Measurements from ENCODE around the gene KNDC1.

Gene KNDC1

DNA sequence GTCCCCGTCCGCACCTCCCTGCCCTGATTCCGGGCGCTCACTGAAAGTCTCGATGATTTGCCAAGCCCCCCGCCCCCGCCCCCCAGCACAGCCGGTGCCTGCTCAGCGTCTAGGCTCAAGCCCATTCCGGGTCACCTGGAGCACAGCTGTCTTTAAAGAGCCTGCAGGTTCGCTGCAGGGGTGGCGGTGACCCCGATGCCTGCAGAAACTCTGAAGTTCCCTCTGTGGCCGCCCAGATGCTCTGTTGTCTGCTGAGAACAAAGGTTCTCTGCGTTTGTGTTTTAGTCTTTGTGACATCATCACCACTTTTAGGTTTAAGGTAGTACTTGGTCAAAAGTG lies 78.4 kb downstream of the KNDC1 start:
- Histone ChIP-seq H3K4me3 (replicated peaks; ENCODE audit: low read depth, low read length) (no peak overlapping the region), H3K36me3 (ENCODE audit: control insufficient read depth, insufficient read depth, low read length) (no peaks in the 10 kb centered on the region), H3K27me3 (replicated peaks; ENCODE audit: control insufficient read depth, insufficient read depth, low read length) (no peaks in the 10 kb centered on the region; the same call in 1 of the 2 replicates)
- no peak for TF ChIP-seq CTCF (IDR thresholded peaks at IDR 0.05; ENCODE audit: insufficient read depth, low read length, poor library complexity, severe bottlenecking)
- no peak for DNase-seq (ENCODE audit: extremely low read depth, insufficient read length)

DNA sequence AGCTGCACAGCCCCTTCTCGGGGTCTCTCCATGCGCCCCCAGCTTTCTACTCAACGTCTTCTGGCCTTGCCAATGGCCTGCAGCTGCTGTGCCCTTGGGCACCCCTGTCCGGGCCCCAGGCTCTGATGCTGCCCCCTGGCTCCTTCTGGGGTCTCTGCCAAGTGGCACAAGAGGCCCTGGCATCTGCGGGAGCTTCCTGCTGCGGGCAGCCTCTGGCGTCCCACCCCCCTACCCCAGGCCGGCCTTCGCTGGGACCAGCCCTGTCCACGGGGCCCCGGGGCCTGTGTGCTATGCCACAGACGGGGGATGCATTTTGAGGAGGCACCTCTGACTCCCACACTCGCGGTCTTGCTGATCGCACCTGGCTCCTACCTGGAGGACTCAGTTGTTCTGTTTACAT lies 80.0 kb downstream of the KNDC1 start:
- no peak for DNase-seq (ENCODE audit: extremely low read depth, insufficient read length)
- no peaks in the 10 kb centered on the region; the same call in 1 of the 2 replicates for H3K27me3 ChIP-seq (replicated peaks; ENCODE audit: control insufficient read depth, insufficient read depth, low read length)
- H3K4me3 ChIP-seq (replicated peaks; ENCODE audit: low read depth, low read length) = no peak overlapping the region
- no peak for TF ChIP-seq CTCF (IDR thresholded peaks at IDR 0.05; ENCODE audit: insufficient read depth, low read length, poor library complexity, severe bottlenecking)
- H3K36me3 ChIP-seq (ENCODE audit: control insufficient read depth, insufficient read depth, low read length) = no peaks in the 10 kb centered on the region

- H3K4me3 ChIP-seq (replicated peaks; ENCODE audit: low read depth, low read length) = peak overlapping the region; percentile 41
- H3K27me3 ChIP-seq (replicated peaks; ENCODE audit: control insufficient read depth, insufficient read depth, low read length) = no peaks in the 10 kb centered on the region; the same call in 1 of the 2 replicates
- no peak for TF ChIP-seq CTCF (IDR thresholded peaks at IDR 0.05; ENCODE audit: insufficient read depth, low read length, poor library complexity, severe bottlenecking)
- no peaks in the 10 kb centered on the region for H3K36me3 ChIP-seq (ENCODE audit: control insufficient read depth, insufficient read depth, low read length)
- peak; percentile 47 for DNase-seq (ENCODE audit: extremely low read depth, insufficient read length)
Measured at GRCh38 chr10:133241501-133242205, 81.6 kb downstream of the KNDC1 start.

DNA sequence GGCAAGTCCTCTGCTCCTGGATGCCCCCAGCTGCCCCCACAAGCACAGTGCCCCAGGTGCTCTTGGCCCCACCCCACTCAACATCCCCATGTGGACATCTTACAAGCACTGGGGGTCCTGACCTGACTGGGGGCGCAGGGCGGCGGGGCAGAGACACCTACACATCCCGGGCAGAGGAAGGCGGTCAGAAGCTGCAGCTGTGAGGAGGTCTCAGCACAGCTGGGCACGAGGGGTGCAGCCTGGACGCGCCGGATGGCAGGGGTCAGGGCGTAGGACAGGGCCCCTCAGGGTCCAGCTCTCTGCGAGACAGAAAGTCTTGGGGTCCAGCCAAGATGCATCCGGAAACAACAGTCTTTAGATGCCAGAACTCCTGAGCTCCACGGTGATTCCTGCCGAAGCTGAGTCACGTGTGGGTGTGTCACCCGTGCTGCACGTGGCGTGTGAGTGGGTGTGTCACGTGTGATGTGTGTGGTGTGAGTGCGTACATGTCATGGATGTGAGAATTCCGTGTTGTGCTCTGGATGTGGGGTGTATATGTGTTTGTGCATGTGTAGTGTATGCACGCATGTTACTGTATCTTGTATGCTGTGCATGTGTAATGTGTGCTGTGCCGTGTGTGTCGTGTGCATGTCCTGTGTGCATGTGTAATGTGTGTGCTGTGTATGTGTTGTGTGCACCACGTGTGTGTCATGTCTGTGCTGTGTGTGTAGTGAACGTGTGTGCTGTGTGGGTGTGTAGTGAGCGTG lies 82.8 kb downstream of the KNDC1 start:
- no peak for TF ChIP-seq CTCF (IDR thresholded peaks at IDR 0.05; ENCODE audit: insufficient read depth, low read length, poor library complexity, severe bottlenecking)
- Histone ChIP-seq H3K4me3 (replicated peaks; ENCODE audit: low read depth, low read length) (no peak overlapping the region), H3K27me3 (replicated peaks; ENCODE audit: control insufficient read depth, insufficient read depth, low read length) (no peaks in the 10 kb centered on the region; the same call in 1 of the 2 replicates), H3K36me3 (ENCODE audit: control insufficient read depth, insufficient read depth, low read length) (no peaks in the 10 kb centered on the region)
- DNase-seq (ENCODE audit: extremely low read depth, insufficient read length) = no peak

DNA sequence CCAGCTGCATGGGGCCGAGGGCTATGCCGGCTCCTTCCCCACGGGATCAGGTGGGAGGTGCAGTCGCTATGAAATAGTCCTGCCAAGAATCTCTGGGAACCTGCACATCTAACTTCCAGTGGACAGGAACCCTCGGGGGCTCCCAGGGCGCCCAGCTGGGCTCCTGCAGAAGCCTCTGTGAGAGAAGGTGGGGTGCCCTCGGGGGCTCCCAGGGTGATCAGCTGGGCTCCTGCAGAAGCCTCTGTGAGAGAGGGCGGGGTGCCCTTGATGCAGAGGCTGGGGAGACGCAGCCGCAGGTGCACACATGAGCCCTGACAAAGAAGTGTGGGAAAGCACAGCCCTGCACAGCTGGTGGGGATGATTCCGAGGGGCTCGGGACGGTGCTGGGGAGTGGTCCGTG lies 83.6 kb downstream of the KNDC1 start:
- Histone ChIP-seq H3K36me3 (ENCODE audit: control insufficient read depth, insufficient read depth, low read length) (no peaks in the 10 kb centered on the region), H3K4me3 (replicated peaks; ENCODE audit: low read depth, low read length) (no peak overlapping the region), H3K27me3 (replicated peaks; ENCODE audit: control insufficient read depth, insufficient read depth, low read length) (no peaks in the 10 kb centered on the region; the same call in 1 of the 2 replicates)
- DNase-seq (ENCODE audit: extremely low read depth, insufficient read length) = no peak
- no peak for TF ChIP-seq CTCF (IDR thresholded peaks at IDR 0.05; ENCODE audit: insufficient read depth, low read length, poor library complexity, severe bottlenecking)
